ENCODE results near the gene GPRC5C. TPM values are rescaled to one million over a fixed set of nuclear protein-coding genes. Genes with fewer than 3 reads are reported as not detected.

GPRC5C gene
- total RNA-seq, 1 experiment from 2014 or later = 15.5 TPM

GRCh38 chr17:74459622-74460021 lies 27.7 kb downstream of the GPRC5C start:
- H3K14ac ChIP-seq (ENCODE audit: insufficient read depth, low read length) = no peak overlapping the region
- no peaks in the 10 kb centered on the region; the same call in 1 of the 2 replicates for H3K4me1 ChIP-seq (ENCODE audit: insufficient read depth, low read length)
- H3K9ac ChIP-seq (ENCODE audit: extremely low read depth, insufficient read length, low read length) = no peak overlapping the region
- H4K91ac ChIP-seq (ENCODE audit: insufficient read length, low read depth, low read length) = no peak overlapping the region
- H4K8ac ChIP-seq (replicated peaks; ENCODE audit: insufficient read length, low read depth, low read length) = no peak overlapping the region
- Mint-ChIP-seq H3K4me1 (peaks cover 18 to 23% of the 10 kb centered on the region in 2 experiments), H3K27ac (no peak overlapping the region), H3K4me3 (no peak overlapping the region), H3K27me3 (ENCODE audit: low read depth) (peaks cover 36% of the 10 kb centered on the region), H3K36me3 (ENCODE audit: insufficient read depth in 1 of 3, low read depth in 3 of 3) (no peaks in the 10 kb centered on the region; a peak in 1 of 7 replicates), H3K9me3 (no peaks in the 10 kb centered on the region)
- no peak overlapping the region for H2AFZ ChIP-seq (ENCODE audit: low read length)
- TF ChIP-seq, protein P1, sequence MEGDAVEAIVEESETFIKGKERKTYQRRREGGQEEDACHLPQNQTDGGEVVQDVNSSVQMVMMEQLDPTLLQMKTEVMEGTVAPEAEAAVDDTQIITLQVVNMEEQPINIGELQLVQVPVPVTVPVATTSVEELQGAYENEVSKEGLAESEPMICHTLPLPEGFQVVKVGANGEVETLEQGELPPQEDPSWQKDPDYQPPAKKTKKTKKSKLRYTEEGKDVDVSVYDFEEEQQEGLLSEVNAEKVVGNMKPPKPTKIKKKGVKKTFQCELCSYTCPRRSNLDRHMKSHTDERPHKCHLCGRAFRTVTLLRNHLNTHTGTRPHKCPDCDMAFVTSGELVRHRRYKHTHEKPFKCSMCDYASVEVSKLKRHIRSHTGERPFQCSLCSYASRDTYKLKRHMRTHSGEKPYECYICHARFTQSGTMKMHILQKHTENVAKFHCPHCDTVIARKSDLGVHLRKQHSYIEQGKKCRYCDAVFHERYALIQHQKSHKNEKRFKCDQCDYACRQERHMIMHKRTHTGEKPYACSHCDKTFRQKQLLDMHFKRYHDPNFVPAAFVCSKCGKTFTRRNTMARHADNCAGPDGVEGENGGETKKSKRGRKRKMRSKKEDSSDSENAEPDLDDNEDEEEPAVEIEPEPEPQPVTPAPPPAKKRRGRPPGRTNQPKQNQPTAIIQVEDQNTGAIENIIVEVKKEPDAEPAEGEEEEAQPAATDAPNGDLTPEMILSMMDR (conservative IDR thresholded peaks at IDR 0.05) = no peak
- no peak for DNase-seq
- no peak overlapping the region for H2BK12ac ChIP-seq (ENCODE audit: insufficient read length, low read depth, low read length)
- no peak overlapping the region for H4K5ac ChIP-seq (ENCODE audit: insufficient read length, low read depth, low read length)
- peaks cover under 1% of the 10 kb centered on the region for H3K23me2 ChIP-seq (ENCODE audit: insufficient read length, low read depth, low read length, poor library complexity, severe bottlenecking)
- H3K79me2 ChIP-seq (ENCODE audit: insufficient read depth, low read length) = no peaks in the 10 kb centered on the region
- no peak overlapping the region for H3K4me2 ChIP-seq (ENCODE audit: insufficient read depth, insufficient read length, low read length)
- no peaks in the 10 kb centered on the region for H3K27me3 ChIP-seq (ENCODE audit: insufficient read depth, low read length)
- no peak overlapping the region for H2BK5ac ChIP-seq (ENCODE audit: insufficient read length, low read length)
- H2AK5ac ChIP-seq (ENCODE audit: insufficient read length, low read length) = no peak overlapping the region
- H3K4ac ChIP-seq (ENCODE audit: low read depth, low read length) = no peak overlapping the region
- H3T11ph ChIP-seq (ENCODE audit: low read length) = no peak overlapping the region
- no peaks in the 10 kb centered on the region for H3K79me1 ChIP-seq (ENCODE audit: insufficient read depth, low read depth, low read length, poor library complexity, severe bottlenecking)
- H3K56ac ChIP-seq (ENCODE audit: insufficient read length, low read depth, low read length) = no peak overlapping the region
- H3K23ac ChIP-seq (ENCODE audit: insufficient read length, low read depth, low read length) = no peak overlapping the region
- no peak overlapping the region for H2BK15ac ChIP-seq (ENCODE audit: low read depth, low read length)
- no CpG with 5 or more reads among the region's 7 CpGs for WGBS (ENCODE audit: extremely low coverage, insufficient read length, low lambda C conversion rate)
- no peak overlapping the region for H2BK20ac ChIP-seq (ENCODE audit: low read depth, low read length, poor library complexity, severe bottlenecking)
- no peak overlapping the region for H3K27ac ChIP-seq (ENCODE audit: insufficient read length, low read depth, low read length)
- no peak overlapping the region for H3K18ac ChIP-seq (ENCODE audit: insufficient read length, low read depth, low read length)
- no peak overlapping the region for H2BK120ac ChIP-seq (ENCODE audit: low read depth, low read length, poor library complexity, severe bottlenecking)
- H3K9me3 ChIP-seq (ENCODE audit: control insufficient read depth, low read depth, low read length) = no peaks in the 10 kb centered on the region
- no peaks in the 10 kb centered on the region for H4K20me1 ChIP-seq (ENCODE audit: control insufficient read depth, insufficient read depth, insufficient read length)

Data from H9 (cell line).